Lung (tissue), 12 donors: Measurements from ENCODE around the gene ZSWIM5. TPM values are rescaled to one million over a fixed set of nuclear protein-coding genes. Genes with fewer than 3 reads are reported as not detected.
"Not testable (repeated sequence)": the region's sequence is repeated elsewhere in the genome, so short reads cannot be mapped to it uniquely, and the experiment has no call there.

Source experiments
- ATAC-seq: fragments of 200-7000 bp; cut with Tn5 transposase; one replicate; pipeline ENCODE4 v1.9.1; 2020; ENCODE audit warnings: moderate number of reproducible peaks; ENCODE audit not compliant: insufficient read depth, low FRiP score
- DNase-seq, 3 donors: peaks; one replicate each; pipeline ENCODE4 v3.0.0-alpha.2; 2013 to 2017
- H3K27ac ChIP-seq, 2 donors: one replicate each; pipeline ENCODE4 v1.5.1; 2013; ENCODE audit warnings: mild to moderate bottlenecking in 2 of 2, moderate library complexity in 2 of 2, control low read depth in 1 of 2, inconsistent platforms in 1 of 2, low read depth in 1 of 2, low read length in 1 of 2
- H3K27me3 ChIP-seq, 3 donors: one replicate each; pipeline ENCODE4 v1.5.1; 2013; ENCODE audit warnings: low read length in 2 of 3; ENCODE audit not compliant: control insufficient read depth in 3 of 3, insufficient read depth in 3 of 3
- H3K36me3 ChIP-seq, 4 donors: one replicate each; pipeline ENCODE4 v1.5.1; 2013; ENCODE audit warnings: low read length in 4 of 4, mild to moderate bottlenecking in 1 of 4, moderate library complexity in 1 of 4; ENCODE audit not compliant: control insufficient read depth in 4 of 4, insufficient read depth in 4 of 4
- H3K4me1 ChIP-seq, 5 donors: one replicate each; pipeline ENCODE4 v1.5.1; 2013; ENCODE audit warnings: low read length in 5 of 5, mild to moderate bottlenecking in 2 of 5, moderate library complexity in 1 of 5; ENCODE audit not compliant: control insufficient read depth in 5 of 5, insufficient read depth in 5 of 5
- H3K4me3 ChIP-seq: one replicate; pipeline ENCODE4 v1.5.1; 2013; ENCODE audit warnings: mild to moderate bottlenecking, control low read depth, moderate library complexity
- H3K9ac ChIP-seq, 2 donors: one replicate each; pipeline ENCODE4 v1.5.1; 2013; ENCODE audit warnings: low read length in 2 of 2, control low read depth in 1 of 2; ENCODE audit not compliant: insufficient read depth in 1 of 2
- H3K9me3 ChIP-seq, 4 donors: one replicate each; pipeline ENCODE4 v1.5.1; 2013; ENCODE audit warnings: low read length in 3 of 4, mild to moderate bottlenecking in 1 of 4, moderate library complexity in 1 of 4; ENCODE audit not compliant: control insufficient read depth in 4 of 4, insufficient read depth in 3 of 4
- CTCF ChIP-seq: IDR thresholded peaks from 2 replicates; pipeline ENCODE4 v1.5.1; 2012; ENCODE audit warnings: mild to moderate bottlenecking; ENCODE audit errors: control extremely low read depth, extremely low read depth
- WGBS, 2 donors: extraction: QIAGEN DNeasy Blood & Tissue Kit; methylation state at CpG; one replicate each; pipeline ENCODE4 v1.1.7; 2013; 5-methylcytosine and 5-hydroxymethylcytosine counted together
- polyA plus RNA-seq, 2 donors: library from polyadenylated mRNA; stranded (reverse); fragments of 200-250 nt; gene quantifications; one replicate each; pipeline ENCODE4 v1.2.1, GENCODE V29; 2013
- total RNA-seq, 2 donors: library from RNA; depleted of rRNA in 1 of 2; stranded (reverse); fragments of >200 nt in 1 of 2; gene quantifications; one replicate each; pipeline ENCODE4 v1.2.1, GENCODE V29; 2014 to 2021
- donor health status: control.
- donor health status: control.
- donor health status: Bipolar disorder and iron deficiency.
- donor health status: healthy.
- donor health status: DM: yes; HTN: yes; CAD: no.

ZSWIM5 gene
- total and polyA plus RNA-seq, 4 donors = 0.96 to 3.8 (median 2.1) TPM

DNA sequence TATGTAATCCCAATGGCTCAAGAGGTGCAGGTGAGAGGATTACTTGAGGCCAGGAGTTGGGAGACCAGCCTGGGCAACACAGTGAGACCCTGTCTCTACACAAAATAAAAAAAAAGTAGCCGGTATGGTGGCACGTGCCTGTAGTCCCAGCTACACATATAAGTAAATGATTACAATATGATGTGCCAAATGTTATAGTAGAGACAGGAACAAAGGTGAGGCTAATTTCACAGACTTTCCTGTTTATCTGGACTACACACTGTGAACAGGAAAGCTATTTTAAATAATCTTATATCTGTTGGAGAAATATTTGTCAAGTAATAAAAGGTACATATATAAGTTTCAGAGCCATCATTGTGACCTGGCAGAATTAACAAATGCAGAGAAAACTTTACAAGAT lies 116.7 kb downstream of the ZSWIM5 start:
- H3K4me1 ChIP-seq = no peaks in the 10 kb centered on the region
- H3K27ac ChIP-seq = no peak overlapping the region
- no peaks in the 10 kb centered on the region for H3K27me3 ChIP-seq
- no peak overlapping the region for H3K9ac ChIP-seq
- TF ChIP-seq CTCF = no peak
- DNase-seq (no peak), ATAC-seq (no peak)
- no peaks in the 10 kb centered on the region for H3K36me3 ChIP-seq
- H3K4me3 ChIP-seq = no peak overlapping the region
- H3K9me3 ChIP-seq = no peaks in the 10 kb centered on the region
- 61 to 88% methylated on average over 2 of the region's 2 CpGs for WGBS, 2 donors

DNA sequence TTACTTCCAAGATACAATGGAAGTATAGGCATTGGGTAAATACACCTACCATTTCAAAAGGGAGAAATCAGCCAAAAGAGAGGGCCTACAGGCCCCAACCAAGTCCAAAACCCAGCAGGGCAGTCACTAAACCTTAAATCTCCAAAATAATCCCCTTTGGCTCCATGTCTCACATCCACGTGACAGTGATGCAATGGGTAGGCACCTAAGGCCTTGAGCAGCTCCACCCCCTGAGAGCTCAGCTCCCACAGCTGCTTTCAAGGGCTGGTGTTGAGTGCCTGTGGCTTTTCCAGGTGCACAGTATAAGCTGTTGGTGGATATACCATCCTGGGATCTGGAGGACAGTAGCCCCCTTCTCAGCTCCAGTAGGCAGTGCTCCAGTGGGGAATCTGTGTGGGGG lies 121.8 kb downstream of the ZSWIM5 start:
- no peak for ATAC-seq
- WGBS, 2 donors = 94% methylated on average over 1 of the region's 1 CpG
- Histone ChIP-seq H3K27ac (no peak overlapping the region), H3K36me3 (no peaks in the 10 kb centered on the region), H3K4me1 (no peaks in the 10 kb centered on the region), H3K9ac (no peak overlapping the region), H3K9me3 (peaks cover 0 to 2% (median 0%) of the 10 kb centered on the region in 4 donors), H3K27me3 (no peaks in the 10 kb centered on the region), H3K4me3 (no peak overlapping the region)
- no peak for DNase-seq
- no peak for TF ChIP-seq CTCF

DNA sequence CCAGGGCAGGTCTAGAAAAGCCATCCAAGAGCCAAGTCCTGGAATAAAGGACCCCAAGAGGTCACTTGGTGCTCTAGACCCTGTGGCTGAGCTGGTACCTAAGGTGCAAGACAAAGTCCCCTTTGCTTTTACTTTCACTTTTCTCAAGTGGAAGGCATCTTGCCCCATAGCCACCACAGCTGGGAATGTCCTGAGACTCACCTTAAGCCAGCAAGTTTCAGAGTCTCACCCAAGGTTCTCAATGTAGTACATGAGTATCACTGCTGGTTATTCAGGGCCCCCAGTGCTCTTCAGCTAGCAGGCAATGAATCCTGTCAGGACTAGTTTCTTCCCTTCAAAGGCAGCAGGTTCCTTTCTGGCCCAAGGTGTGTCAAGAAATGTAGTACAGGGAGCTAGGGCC lies 126.9 kb downstream of the ZSWIM5 start:
- H3K36me3 ChIP-seq = no peaks in the 10 kb centered on the region
- H3K27ac ChIP-seq = no peak overlapping the region
- H3K4me3 ChIP-seq = no peak overlapping the region
- no peaks in the 10 kb centered on the region for H3K4me1 ChIP-seq
- H3K27me3 ChIP-seq = no peaks in the 10 kb centered on the region
- H3K9ac ChIP-seq = no peak overlapping the region
- peaks cover 0 to under 1% (median 0%) of the 10 kb centered on the region in 4 donors for H3K9me3 ChIP-seq
- DNase-seq = no peak
- no peak for ATAC-seq
- TF ChIP-seq CTCF = no peak

GRCh38 chr1:45076959-45077358 lies 129.4 kb downstream of the ZSWIM5 start:
- not testable (repeated sequence) for H3K4me1 ChIP-seq, H3K4me3 ChIP-seq, H3K9ac ChIP-seq, H3K27ac ChIP-seq, H3K9me3 ChIP-seq, ATAC-seq, H3K36me3 ChIP-seq, H3K27me3 ChIP-seq, DNase-seq
- WGBS, 2 donors = 92 to 93% methylated on average over 5 of the region's 5 CpGs
